Loucy (cell line): Measurements from ENCODE around the gene ZNF396.

ENCODE experiments used
- H2AFZ ChIP-seq: fragments of 200-600 bp; sonication (generic); 2 replicates; pipeline ENCODE4 v1.6.0; 2016; ENCODE audit warnings: antibody characterized with exemption, mild to moderate bottlenecking, low read length, moderate library complexity
- H3F3A ChIP-seq: fragments of 200-600 bp; 2 replicates; pipeline ENCODE4 v1.6.0; 2016; ENCODE audit warnings: antibody characterized with exemption, low read depth, mild to moderate bottlenecking
- H3K27me3 ChIP-seq: fragments of 200-600 bp; sonication (generic); 2 replicates; pipeline ENCODE4 v1.6.1; 2014; ENCODE audit warnings: low read length, mild to moderate bottlenecking; ENCODE audit not compliant: insufficient read depth, poor library complexity, severe bottlenecking
- H3K36me3 ChIP-seq: fragments of 200-600 bp; sonication (generic); 2 replicates; pipeline ENCODE4 v1.6.1; 2016; ENCODE audit warnings: low read length; ENCODE audit not compliant: insufficient read depth
- H3K4me1 ChIP-seq: fragments of 200-600 bp; sonication (generic); 2 replicates; pipeline ENCODE4 v1.5.1; 2014; ENCODE audit warnings: low read length, mild to moderate bottlenecking; ENCODE audit not compliant: insufficient read depth, poor library complexity, severe bottlenecking
- H3K4me2 ChIP-seq: fragments of 200-600 bp; sonication (generic); 2 replicates; pipeline ENCODE4 v1.6.0; 2014; ENCODE audit warnings: antibody characterized with exemption, low read length, low read depth, mild to moderate bottlenecking; ENCODE audit not compliant: poor library complexity, severe bottlenecking
- H3K4me3 ChIP-seq: fragments of 200-600 bp; sonication (generic); 2 replicates; pipeline ENCODE4 v1.5.1; 2014; ENCODE audit warnings: low read length, mild to moderate bottlenecking, mixed read lengths; ENCODE audit not compliant: poor library complexity, severe bottlenecking
- H3K79me2 ChIP-seq: fragments of 200-600 bp; sonication (generic); 2 replicates; pipeline ENCODE4 v1.6.1; 2014; ENCODE audit warnings: low read length; ENCODE audit not compliant: insufficient read depth
- H3K9ac ChIP-seq: fragments of 200-600 bp; sonication (generic); 2 replicates; pipeline ENCODE4 v1.6.0; 2014; ENCODE audit warnings: mild to moderate bottlenecking, low read depth, low read length, moderate library complexity; ENCODE audit not compliant: poor library complexity, severe bottlenecking
- H3K9me2 ChIP-seq: fragments of 200-600 bp; sonication (generic); replicated peaks from 2 replicates; pipeline ENCODE4 v1.6.1; 2016; ENCODE audit warnings: low read depth, low read length, mixed read lengths
- H3K9me3 ChIP-seq: fragments of 200-600 bp; sonication (generic); 2 replicates; pipeline ENCODE4 v1.6.1; 2014; ENCODE audit warnings: mild to moderate bottlenecking, antibody characterized with exemption, low read length, low read depth; ENCODE audit not compliant: insufficient read depth
- H4K20me1 ChIP-seq: fragments of 200-600 bp; sonication (generic); 2 replicates; pipeline ENCODE4 v1.6.0; 2014; ENCODE audit warnings: antibody characterized with exemption, low read length, mild to moderate bottlenecking; ENCODE audit not compliant: insufficient read depth, poor library complexity, severe bottlenecking
- EZH2phosphoT487 ChIP-seq: fragments of 200-600 bp; IDR thresholded peaks from 2 replicates; pipeline ENCODE4 v1.6.1; 2018; ENCODE audit warnings: antibody characterized with exemption, mild to moderate bottlenecking, moderate library complexity, borderline replicate concordance
- TF ChIP-seq, protein P1 (sequence below): fragments of 200-600 bp; sonication (generic); conservative IDR thresholded peaks from 2 replicates; pipeline ENCODE4 v1.5.1; 2014; ENCODE audit warnings: mild to moderate bottlenecking, antibody characterized with exemption, low read length

The ZNF396 gene

GRCh38 chr18:35343488-35343935, 33.6 kb downstream of the ZNF396 start:
- Histone ChIP-seq H3K27me3 (no peaks in the 10 kb centered on the region), H3K36me3 (peaks cover 19% of the 10 kb centered on the region; the same call in 1 of the 2 replicates), H3K9me3 (no peaks in the 10 kb centered on the region), H3K9me2 (no peaks in the 10 kb centered on the region), H3K4me3 (peak overlapping the region; percentile 92), H4K20me1 (peaks cover 57% of the 10 kb centered on the region), H3K79me2 (peaks cover 57% of the 10 kb centered on the region), H2AFZ (no peak overlapping the region), H3K9ac (peak overlapping the region; percentile 93), H3K4me1 (peaks cover 45% of the 10 kb centered on the region), H3K4me2 (peak overlapping the region; percentile 84), H3F3A (no peaks in the 10 kb centered on the region)
- TF ChIP-seq, protein P1, sequence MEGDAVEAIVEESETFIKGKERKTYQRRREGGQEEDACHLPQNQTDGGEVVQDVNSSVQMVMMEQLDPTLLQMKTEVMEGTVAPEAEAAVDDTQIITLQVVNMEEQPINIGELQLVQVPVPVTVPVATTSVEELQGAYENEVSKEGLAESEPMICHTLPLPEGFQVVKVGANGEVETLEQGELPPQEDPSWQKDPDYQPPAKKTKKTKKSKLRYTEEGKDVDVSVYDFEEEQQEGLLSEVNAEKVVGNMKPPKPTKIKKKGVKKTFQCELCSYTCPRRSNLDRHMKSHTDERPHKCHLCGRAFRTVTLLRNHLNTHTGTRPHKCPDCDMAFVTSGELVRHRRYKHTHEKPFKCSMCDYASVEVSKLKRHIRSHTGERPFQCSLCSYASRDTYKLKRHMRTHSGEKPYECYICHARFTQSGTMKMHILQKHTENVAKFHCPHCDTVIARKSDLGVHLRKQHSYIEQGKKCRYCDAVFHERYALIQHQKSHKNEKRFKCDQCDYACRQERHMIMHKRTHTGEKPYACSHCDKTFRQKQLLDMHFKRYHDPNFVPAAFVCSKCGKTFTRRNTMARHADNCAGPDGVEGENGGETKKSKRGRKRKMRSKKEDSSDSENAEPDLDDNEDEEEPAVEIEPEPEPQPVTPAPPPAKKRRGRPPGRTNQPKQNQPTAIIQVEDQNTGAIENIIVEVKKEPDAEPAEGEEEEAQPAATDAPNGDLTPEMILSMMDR: no peak
- no peak for TF ChIP-seq EZH2phosphoT487

DNA sequence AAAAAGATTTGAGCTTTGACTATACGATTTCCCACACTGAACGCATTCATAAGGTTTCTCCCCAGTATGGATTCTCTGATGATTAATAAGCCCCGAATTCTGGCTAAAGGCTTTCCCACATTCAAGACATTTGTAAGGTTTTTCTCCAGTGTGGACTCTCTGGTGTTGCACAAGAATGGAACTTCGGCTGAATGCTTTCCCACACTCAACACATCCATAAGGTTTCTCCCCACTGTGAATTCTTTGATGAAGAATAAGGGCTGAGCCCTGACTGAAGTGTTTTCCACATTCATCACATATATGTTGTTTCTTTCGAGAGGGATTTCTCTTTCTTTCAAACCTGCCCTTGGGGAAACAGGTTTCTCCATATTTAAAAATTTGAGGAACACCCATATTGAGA, 39.9 kb downstream of the ZNF396 start:
- Histone ChIP-seq H2AFZ (no peak overlapping the region), H3K9me3 (no peaks in the 10 kb centered on the region), H3K4me1 (peaks cover 28% of the 10 kb centered on the region), H4K20me1 (peaks cover 55% of the 10 kb centered on the region), H3K9me2 (no peaks in the 10 kb centered on the region), H3K9ac (no peak overlapping the region), H3K79me2 (peaks cover 44% of the 10 kb centered on the region), H3K4me3 (no peak overlapping the region), H3K27me3 (no peaks in the 10 kb centered on the region), H3K4me2 (no peak overlapping the region), H3F3A (no peaks in the 10 kb centered on the region; the same call in 1 of the 2 replicates), H3K36me3 (peaks cover 70% of the 10 kb centered on the region)
- no peak for TF ChIP-seq EZH2phosphoT487
- TF ChIP-seq, protein P1: no peak

DNA sequence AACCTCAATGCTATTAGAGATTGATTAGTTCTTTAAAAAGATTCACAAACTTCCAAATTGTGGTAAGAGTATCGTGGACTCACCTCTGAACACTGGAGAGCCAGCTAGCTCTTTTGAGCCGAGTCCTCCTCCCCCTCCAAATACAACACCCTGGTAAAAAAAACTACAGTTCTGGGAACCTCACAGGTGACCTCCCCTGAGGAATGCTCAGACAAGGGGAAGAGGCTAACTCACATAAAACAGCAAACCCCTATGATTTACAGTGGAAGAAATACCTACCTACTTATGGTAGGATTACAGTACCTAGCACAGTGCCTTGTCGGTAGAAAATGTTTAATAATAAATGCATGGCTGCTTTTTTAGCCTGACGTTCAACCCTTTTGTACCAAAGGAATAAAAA, 41.3 kb downstream of the ZNF396 start:
- Histone ChIP-seq H2AFZ (no peak overlapping the region), H3K4me3 (no peak overlapping the region), H3K4me1 (peaks cover 25% of the 10 kb centered on the region), H3K79me2 (peaks cover 30% of the 10 kb centered on the region), H3K4me2 (no peak overlapping the region), H3F3A (no peaks in the 10 kb centered on the region; the same call in 1 of the 2 replicates), H3K9me2 (no peaks in the 10 kb centered on the region), H3K9ac (no peak overlapping the region), H4K20me1 (peaks cover 41% of the 10 kb centered on the region), H3K9me3 (no peaks in the 10 kb centered on the region), H3K36me3 (peaks cover 70% of the 10 kb centered on the region), H3K27me3 (no peaks in the 10 kb centered on the region)
- no peak for TF ChIP-seq EZH2phosphoT487

DNA sequence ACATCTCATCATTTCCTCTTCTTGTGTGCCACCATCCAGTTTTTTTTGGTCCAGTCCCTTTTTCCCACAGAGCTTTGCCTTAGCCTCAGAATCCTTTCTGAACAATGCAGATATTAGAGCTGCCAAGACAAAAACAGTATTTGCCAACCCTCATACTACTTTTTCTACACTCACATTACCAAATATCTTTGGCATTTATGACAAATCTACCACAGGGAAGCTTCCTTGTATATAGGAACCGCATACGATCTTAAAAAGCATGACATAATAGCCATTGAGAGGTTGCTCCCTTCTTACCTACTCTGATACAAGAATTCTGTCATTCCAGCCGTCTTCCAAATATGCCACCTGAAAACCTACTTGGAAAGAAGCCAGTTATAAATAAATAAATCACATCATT, 42.3 kb downstream of the ZNF396 start:
- H3K4me1 ChIP-seq: peaks cover 17% of the 10 kb centered on the region
- no peak overlapping the region for H3K9ac ChIP-seq
- no peak overlapping the region for H3K4me3 ChIP-seq
- no peaks in the 10 kb centered on the region for H3K9me3 ChIP-seq
- H3K4me2 ChIP-seq: no peak overlapping the region
- H2AFZ ChIP-seq: no peak overlapping the region
- no peaks in the 10 kb centered on the region; the same call in 1 of the 2 replicates for H3F3A ChIP-seq
- peaks cover 64% of the 10 kb centered on the region for H3K36me3 ChIP-seq
- H3K9me2 ChIP-seq: no peaks in the 10 kb centered on the region
- no peaks in the 10 kb centered on the region for H3K27me3 ChIP-seq
- peaks cover 30% of the 10 kb centered on the region for H4K20me1 ChIP-seq
- TF ChIP-seq, protein P1: no peak
- TF ChIP-seq EZH2phosphoT487: no peak
- peaks cover 19% of the 10 kb centered on the region for H3K79me2 ChIP-seq
